ENCODE results near the gene ARID1B. TPM values are rescaled to one million over a fixed set of nuclear protein-coding genes. Genes with fewer than 3 reads are reported as not detected.

The ARID1B gene
- total RNA-seq, 1 donor, result 55.0 TPM

- H3K36me3 ChIP-seq (ENCODE audit: insufficient read depth, low read length), result no peaks in the 10 kb centered on the region
- no peak for DNase-seq (ENCODE audit: insufficient read length, low spot score, missing footprints)
- no peak overlapping the region for H2AFZ ChIP-seq (ENCODE audit: low read length)
- peaks cover 7% of the 10 kb centered on the region for H4K20me1 ChIP-seq (ENCODE audit: insufficient read depth, low read length)
- no peak for TF ChIP-seq CTCF (IDR thresholded peaks at IDR 0.05; ENCODE audit: extremely low read depth, low read depth, low read length)
- no peak overlapping the region for H3K4me2 ChIP-seq (ENCODE audit: insufficient read depth, low read length)
- H3K79me2 ChIP-seq (ENCODE audit: insufficient read depth, low read length), result peaks cover 3% of the 10 kb centered on the region
- no peaks in the 10 kb centered on the region for H3K27me3 ChIP-seq (ENCODE audit: insufficient read depth, low read length)
- no peak overlapping the region for H3K27ac ChIP-seq (ENCODE audit: low read depth, low read length)
- no peak overlapping the region for H3K4me3 ChIP-seq (ENCODE audit: insufficient read depth, low read length)
- peaks cover 5% of the 10 kb centered on the region for H3K4me1 ChIP-seq (ENCODE audit: insufficient read depth, low read length)
- no peaks in the 10 kb centered on the region for H3K9me3 ChIP-seq (ENCODE audit: low read depth, low read length)
These were observed 314.1 kb downstream of the ARID1B start for GRCh38 chr6:157091243-157091642.

GRCh38 chr6:157091856-157092460 lies 314.8 kb downstream of the ARID1B start:
- H3K9me3 ChIP-seq (ENCODE audit: low read depth, low read length), result no peaks in the 10 kb centered on the region
- no peak overlapping the region for H3K4me2 ChIP-seq (ENCODE audit: insufficient read depth, low read length)
- peaks cover 5% of the 10 kb centered on the region for H3K4me1 ChIP-seq (ENCODE audit: insufficient read depth, low read length)
- no peak for DNase-seq (ENCODE audit: insufficient read length, low spot score, missing footprints)
- no peaks in the 10 kb centered on the region for H3K27me3 ChIP-seq (ENCODE audit: insufficient read depth, low read length)
- H3K27ac ChIP-seq (ENCODE audit: low read depth, low read length), result no peak overlapping the region
- H3K4me3 ChIP-seq (ENCODE audit: insufficient read depth, low read length), result no peak overlapping the region
- no peak for TF ChIP-seq CTCF (IDR thresholded peaks at IDR 0.05; ENCODE audit: extremely low read depth, low read depth, low read length)
- no peak overlapping the region for H2AFZ ChIP-seq (ENCODE audit: low read length)
- peaks cover 3% of the 10 kb centered on the region for H3K79me2 ChIP-seq (ENCODE audit: insufficient read depth, low read length)
- H4K20me1 ChIP-seq (ENCODE audit: insufficient read depth, low read length), result peaks cover 7% of the 10 kb centered on the region
- H3K36me3 ChIP-seq (ENCODE audit: insufficient read depth, low read length), result no peaks in the 10 kb centered on the region

GRCh38 chr6:157092736-157093135 lies 315.6 kb downstream of the ARID1B start:
- Histone ChIP-seq H3K27ac (ENCODE audit: low read depth, low read length) (no peak overlapping the region), H3K4me2 (ENCODE audit: insufficient read depth, low read length) (no peak overlapping the region), H3K9me3 (ENCODE audit: low read depth, low read length) (no peaks in the 10 kb centered on the region), H2AFZ (ENCODE audit: low read length) (no peak overlapping the region), H3K4me1 (ENCODE audit: insufficient read depth, low read length) (peaks cover 5% of the 10 kb centered on the region), H3K27me3 (ENCODE audit: insufficient read depth, low read length) (no peaks in the 10 kb centered on the region), H3K79me2 (ENCODE audit: insufficient read depth, low read length) (peaks cover 3% of the 10 kb centered on the region), H3K36me3 (ENCODE audit: insufficient read depth, low read length) (no peaks in the 10 kb centered on the region), H3K4me3 (ENCODE audit: insufficient read depth, low read length) (no peak overlapping the region), H4K20me1 (ENCODE audit: insufficient read depth, low read length) (peaks cover 7% of the 10 kb centered on the region)
- no peak for DNase-seq (ENCODE audit: insufficient read length, low spot score, missing footprints)
- TF ChIP-seq CTCF (IDR thresholded peaks at IDR 0.05; ENCODE audit: extremely low read depth, low read depth, low read length), result no peak

GRCh38 chr6:157093536-157093935 lies 316.4 kb downstream of the ARID1B start:
- Histone ChIP-seq H3K9me3 (ENCODE audit: low read depth, low read length) (no peaks in the 10 kb centered on the region), H3K4me2 (ENCODE audit: insufficient read depth, low read length) (no peak overlapping the region), H3K27me3 (ENCODE audit: insufficient read depth, low read length) (no peaks in the 10 kb centered on the region), H3K36me3 (ENCODE audit: insufficient read depth, low read length) (no peaks in the 10 kb centered on the region), H3K79me2 (ENCODE audit: insufficient read depth, low read length) (peaks cover 3% of the 10 kb centered on the region), H3K4me1 (ENCODE audit: insufficient read depth, low read length) (peaks cover 5% of the 10 kb centered on the region), H3K27ac (ENCODE audit: low read depth, low read length) (no peak overlapping the region), H2AFZ (ENCODE audit: low read length) (no peak overlapping the region), H4K20me1 (ENCODE audit: insufficient read depth, low read length) (peaks cover 3% of the 10 kb centered on the region), H3K4me3 (ENCODE audit: insufficient read depth, low read length) (no peak overlapping the region)
- TF ChIP-seq CTCF (IDR thresholded peaks at IDR 0.05; ENCODE audit: extremely low read depth, low read depth, low read length), result no peak
- no peak for DNase-seq (ENCODE audit: insufficient read length, low spot score, missing footprints)
